SH-SY5Y (cell line): ENCODE measurements around the gene CFAP20DC.

Source experiments
- GATA2 ChIP-seq: IDR thresholded peaks from 2 replicates; pipeline ENCODE4 v1.6.1; 2011; ENCODE audit warnings: mild to moderate bottlenecking, low read depth, low read length
- GATA3 ChIP-seq: IDR thresholded peaks from 2 replicates; pipeline ENCODE4 v1.6.1; 2011; ENCODE audit warnings: low read depth, mild to moderate bottlenecking, low read length, moderate library complexity

- TF ChIP-seq GATA2, result no peak
- no peak for TF ChIP-seq GATA3
Observed at GRCh38 chr3:58824777-58825176, 225.0 kb downstream of the CFAP20DC start.
